ENCODE measurements around the gene STMN3.
A peak's percentile ranks its signal among the peaks of the same experiment; 100 is the strongest.

The STMN3 gene

DNA sequence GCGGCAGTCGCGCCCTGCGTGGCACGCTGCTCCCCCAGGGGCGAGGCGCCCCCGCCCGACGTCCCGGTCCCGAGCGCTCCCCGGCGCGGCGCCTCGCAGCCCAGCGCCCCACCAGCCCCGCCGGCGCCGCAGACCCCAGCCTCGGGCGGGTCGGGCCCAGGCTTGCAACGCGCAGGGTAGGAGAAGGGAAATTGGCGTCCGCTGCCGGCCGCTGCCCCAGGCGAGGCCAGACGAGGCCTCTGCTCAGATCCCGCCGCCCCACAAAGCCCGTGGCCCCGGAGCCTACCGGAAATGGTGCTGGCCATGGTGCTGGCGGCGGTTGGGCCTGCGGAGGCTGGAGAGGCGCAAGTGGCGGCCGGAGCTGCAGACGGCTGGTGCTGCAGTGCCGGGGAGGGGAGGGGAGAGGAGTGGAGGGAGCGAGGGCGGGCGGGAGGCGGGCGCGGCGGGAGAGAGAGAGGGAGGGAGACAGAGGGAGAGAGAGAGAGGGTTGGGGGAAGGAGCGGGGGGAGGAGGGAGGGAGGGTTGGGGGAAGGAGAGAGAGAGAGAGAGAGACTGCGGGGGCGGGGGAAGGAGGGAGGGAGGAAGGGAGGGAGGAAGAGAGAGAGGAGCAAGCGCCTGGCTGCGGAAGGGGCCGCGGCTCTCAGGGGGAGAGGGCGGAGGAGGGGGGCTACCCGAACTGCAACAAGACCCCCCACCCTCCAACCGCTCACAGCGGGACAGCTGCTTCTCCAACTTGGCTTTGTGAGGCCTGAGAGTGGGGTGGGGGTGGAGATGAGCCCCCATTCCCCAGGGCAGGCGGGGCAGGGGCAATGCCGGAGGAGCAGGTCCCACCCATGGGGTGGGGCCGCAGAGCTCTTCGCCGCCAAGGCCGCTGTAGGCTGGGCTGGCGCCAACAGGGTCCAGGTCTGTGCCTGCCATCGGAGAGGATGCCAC, at the start of gene STMN3:
Gene STMN3 (minus strand): TSS at position 384 of the 933 bp plus-strand sequence. CDS start 79 bp downstream, at position 305.
- peak; percentile 79 for DNase-seq

DNA sequence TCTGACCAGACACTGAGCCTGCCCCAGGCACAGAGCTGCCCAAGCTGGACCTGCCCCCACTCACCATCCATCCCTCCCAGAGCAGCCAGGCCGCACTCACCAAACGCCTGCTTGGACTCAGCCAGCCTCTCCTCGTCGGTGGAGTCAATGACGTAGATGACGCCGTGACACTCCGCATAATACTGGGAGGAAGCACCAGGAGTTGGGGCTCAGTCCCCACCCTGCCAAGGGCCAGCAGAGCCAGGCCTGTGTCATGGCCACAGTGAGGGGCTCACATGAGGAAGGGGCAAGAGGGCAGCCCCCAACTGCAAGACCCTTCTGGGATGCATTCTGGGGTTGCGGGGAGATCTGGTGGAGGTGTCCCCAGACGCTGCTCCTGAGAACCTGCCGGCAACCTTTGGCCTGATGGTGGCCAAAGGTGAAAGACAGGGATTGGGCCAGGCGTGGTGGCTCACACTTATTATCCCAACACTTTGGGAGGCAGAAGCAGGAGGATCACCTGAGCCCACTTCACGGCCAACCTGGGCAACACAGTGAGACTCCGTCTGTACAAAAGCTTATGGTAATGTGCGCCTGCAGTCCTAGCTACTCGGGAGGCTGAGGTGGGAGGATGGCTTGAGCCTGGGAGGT, 48.9 kb upstream of the STMN3 start:
- no peak for DNase-seq

DNA sequence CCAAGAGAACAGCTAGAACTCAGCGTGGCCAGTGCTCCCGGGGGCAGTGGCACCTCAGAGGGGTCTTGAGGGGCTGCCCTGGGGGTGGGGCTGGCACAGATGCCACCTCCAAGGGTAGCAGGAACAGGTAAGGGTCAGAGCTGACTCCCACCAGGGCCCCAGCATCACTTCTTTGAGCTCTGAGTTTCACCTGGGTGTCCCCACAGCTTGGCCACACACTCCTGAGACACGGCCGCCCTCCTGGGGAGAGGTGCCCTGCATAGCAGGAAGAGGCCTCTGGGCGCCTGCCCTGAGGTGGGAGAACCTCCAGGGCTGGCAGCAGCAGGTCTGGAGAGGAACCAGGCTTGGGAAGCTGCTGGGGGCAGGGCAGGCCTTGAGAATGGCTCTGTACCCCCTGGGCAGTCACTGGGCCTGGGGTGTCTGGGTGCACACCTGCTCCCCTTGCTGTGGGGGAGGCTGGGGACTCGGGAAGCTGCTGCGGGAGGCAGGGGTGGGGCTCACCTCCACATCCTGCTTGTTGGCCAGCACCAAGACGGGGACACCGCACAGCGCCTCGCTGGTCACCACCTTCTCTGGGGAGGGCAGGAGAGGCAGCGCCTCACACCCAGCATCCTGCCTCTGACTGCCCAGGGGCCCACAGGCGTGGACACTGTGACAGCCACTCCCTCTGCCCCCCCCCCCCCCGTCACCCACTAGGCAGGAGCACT, 48.3 kb upstream of the STMN3 start:
- no peak for DNase-seq

DNA sequence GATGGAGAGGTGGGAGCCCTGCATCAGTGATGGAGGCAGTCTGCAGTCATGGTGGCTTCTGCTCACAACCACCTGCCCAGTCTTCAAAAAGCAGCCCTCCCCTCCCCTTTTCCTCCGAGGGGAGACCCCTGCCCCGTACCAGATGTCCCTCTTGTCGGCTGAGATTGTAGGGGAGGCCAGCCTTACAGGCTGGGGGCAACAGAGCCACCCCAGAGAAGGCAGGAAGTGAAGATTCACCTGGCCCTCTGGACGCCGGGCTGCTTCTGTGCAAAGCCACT, 47.8 kb upstream of the STMN3 start:
- no peak for DNase-seq

DNA sequence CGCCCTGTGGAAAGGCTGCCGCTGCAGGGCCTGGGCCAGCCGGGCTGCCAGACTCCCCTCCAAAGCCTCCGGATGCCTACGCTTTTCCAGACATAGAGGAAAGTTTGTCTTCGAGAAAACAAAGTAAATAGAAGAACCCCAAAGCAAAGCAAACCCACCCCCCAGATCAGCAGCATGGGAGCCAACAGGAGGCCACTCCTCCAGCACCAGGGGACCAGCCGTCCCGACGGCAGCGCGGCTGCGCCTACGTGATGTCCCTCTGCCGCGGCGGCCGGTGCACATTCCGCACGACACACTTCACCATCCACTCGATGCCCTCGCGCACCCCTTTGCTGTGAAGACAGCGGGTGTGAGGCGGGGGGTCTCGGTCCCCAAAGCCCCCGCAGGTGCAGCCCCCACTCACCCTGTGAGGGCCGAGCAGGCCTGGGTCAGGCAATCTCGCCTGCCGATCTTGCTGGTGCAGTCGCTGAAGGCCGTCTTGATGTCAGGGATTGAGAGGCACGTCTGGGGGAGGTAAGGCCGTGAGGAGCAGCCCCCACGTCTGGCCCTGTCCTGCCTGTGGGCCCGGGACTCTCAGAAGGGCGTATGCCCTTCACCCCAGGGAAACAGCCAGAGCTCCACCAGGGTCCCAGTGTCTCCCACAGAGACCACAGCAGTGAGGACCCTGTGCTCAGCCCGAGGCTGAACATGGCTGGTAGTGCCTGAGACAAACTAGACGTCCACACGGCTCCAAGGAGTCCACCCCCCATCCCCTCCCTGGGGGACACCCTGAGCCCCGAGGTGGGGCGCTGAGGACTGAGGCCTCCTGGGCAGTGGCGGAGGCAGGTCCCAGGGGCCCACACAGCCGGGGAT, 47.2 kb upstream of the STMN3 start:
- no peak for DNase-seq

DNA sequence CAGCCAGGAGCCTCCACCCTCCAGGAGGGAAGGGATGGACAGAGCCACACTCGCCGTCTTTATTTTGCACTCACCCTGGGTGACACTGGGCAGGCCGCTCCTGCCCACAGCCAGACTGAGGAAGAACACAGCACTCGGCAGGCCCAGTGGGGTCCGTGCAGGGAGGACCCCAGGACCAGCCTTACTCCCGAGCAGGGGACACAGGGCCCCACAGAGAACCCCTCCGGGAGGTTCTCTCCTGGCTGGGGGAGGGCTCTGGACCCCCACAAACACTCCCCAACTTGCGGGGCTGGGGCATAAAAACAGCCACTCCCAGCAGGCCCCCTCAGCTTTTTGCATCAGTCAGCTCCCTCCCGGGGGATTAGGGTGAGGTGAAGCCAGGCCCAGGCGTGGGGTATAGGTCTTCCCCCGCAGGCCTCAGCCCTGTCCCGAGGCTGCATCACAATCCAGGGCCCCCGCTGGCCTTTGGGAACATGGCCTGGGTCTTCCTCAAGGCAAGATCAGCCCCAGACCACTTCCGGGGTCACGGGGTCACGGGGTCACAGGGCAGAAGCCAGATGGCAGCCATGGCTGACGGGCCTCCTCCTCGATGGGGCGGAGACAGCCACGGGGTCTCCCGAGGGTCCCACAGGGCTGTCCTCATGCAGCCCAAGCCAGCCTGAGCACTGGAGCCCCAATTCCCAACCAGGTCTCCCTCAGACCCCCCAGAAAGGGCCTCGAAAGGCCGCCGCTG, 46.4 kb upstream of the STMN3 start:
- no peak for DNase-seq

DNA sequence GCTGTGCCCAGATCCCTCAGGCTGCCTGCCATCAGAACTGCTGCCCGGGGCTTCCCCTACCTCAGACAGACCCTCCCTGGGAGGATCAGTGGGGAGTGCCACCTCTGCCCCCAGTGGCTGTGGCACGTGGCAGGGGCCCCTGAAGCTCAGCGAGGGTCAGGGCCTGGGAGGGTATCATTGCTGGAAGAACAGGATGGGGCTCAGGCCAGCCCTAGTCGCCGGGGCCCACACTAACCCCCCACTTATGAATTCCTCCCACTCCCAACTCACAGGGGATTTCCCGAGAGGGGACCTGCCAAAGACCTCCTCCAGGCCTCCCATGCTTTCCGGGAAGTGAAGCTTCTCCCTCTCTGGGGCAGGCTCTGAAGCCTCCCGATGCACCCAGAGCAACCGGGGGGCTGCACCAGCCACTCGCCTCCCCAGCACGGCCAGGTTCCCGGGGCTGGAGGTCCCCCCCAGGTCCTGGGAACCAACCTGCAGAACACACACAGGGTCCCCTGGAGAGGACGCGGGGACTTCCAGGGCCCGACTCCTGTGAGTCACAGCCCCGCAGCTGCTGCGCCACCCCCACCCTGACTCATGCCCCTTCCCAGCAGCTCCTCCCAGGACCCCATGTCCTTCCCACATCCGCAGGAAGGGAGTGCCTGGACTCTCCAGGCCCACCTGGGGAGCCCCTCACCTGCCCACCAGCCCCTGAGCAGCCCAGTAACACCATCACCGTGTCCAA, 45.7 kb upstream of the STMN3 start:
- no peak for DNase-seq

DNA sequence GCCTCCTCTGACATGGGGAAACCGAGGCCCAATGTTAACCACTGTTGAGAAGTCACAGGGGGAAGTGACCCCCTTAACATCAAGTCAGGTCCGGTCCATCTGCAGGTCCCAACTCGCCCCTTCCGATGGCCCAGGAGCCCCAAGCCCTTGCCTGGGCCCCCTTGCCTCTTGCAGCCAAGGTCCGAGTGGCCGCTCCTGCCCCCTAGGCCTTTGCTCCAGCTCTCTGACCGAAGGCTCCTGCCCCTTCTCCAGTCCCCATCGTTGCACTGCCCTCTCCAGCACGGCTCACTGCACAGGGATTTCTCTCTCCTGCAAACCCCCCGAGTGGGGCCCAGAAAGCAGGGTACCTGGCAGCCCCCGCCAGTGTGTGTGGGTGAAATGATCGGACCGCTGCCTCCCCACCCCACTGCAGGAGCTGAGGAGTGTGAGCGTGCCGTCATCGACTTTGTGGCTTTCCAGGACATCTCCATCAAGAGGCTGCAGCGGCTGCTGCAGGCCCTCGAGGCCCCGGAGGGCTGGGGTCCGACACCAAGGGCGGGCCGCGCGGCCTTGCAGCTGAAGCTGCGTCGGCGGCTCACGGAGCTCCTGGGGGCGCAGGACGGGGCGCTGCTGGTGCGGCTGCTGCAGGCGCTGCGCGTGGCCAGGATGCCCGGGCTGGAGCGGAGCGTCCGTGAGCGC, 44.8 kb upstream of the STMN3 start:
- DNase-seq = no peak

DNA sequence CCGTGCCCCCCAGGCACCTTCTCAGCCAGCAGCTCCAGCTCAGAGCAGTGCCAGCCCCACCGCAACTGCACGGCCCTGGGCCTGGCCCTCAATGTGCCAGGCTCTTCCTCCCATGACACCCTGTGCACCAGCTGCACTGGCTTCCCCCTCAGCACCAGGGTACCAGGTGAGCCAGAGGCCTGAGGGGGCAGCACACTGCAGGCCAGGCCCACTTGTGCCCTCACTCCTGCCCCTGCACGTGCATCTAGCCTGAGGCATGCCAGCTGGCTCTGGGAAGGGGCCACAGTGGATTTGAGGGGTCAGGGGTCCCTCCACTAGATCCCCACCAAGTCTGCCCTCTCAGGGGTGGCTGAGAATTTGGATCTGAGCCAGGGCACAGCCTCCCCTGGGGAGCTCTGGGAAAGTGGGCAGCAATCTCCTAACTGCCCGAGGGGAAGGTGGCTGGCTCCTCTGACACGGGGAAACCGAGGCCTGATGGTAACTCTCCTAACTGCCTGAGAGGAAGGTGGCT, 44.2 kb upstream of the STMN3 start:
- DNase-seq = no peak

DNA sequence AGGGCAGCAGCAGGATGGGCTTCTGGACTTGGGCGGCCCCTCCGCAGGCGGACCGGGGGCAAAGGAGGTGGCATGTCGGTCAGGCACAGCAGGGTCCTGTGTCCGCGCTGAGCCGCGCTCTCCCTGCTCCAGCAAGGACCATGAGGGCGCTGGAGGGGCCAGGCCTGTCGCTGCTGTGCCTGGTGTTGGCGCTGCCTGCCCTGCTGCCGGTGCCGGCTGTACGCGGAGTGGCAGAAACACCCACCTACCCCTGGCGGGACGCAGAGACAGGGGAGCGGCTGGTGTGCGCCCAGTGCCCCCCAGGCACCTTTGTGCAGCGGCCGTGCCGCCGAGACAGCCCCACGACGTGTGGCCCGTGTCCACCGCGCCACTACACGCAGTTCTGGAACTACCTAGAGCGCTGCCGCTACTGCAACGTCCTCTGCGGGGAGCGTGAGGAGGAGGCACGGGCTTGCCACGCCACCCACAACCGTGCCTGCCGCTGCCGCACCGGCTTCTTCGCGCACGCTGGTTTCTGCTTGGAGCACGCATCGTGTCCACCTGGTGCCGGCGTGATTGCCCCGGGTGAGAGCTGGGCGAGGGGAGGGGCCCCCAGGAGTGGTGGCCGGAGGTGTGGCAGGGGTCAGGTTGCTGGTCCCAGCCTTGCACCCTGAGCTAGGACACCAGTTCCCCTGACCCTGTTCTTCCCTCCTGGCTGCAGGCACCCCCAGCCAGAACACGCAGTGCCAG, 43.6 kb upstream of the STMN3 start, which contains the start of gene TNFRSF6B:
Gene TNFRSF6B (plus strand): TSS at position 25 of the 729 bp plus-strand sequence. CDS start 116 bp downstream, at position 141.
- no peak for DNase-seq

DNA sequence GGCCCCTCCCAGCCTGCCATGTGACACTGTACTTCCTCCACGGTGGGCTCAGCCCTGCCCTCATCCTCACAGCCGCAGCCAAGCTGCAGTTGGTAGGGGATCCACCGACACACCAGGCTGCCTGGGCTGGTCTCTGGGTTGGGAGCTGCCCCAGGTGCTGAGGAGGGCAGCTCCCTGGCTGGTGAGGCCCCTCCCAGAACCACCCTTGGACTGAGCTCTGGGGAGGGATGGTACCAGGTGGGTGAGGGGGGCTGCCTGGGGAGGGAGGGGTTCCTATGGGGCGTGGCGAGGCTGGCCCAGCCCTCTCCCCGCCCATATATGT, 43.0 kb upstream of the STMN3 start:
- no peak for DNase-seq

DNA sequence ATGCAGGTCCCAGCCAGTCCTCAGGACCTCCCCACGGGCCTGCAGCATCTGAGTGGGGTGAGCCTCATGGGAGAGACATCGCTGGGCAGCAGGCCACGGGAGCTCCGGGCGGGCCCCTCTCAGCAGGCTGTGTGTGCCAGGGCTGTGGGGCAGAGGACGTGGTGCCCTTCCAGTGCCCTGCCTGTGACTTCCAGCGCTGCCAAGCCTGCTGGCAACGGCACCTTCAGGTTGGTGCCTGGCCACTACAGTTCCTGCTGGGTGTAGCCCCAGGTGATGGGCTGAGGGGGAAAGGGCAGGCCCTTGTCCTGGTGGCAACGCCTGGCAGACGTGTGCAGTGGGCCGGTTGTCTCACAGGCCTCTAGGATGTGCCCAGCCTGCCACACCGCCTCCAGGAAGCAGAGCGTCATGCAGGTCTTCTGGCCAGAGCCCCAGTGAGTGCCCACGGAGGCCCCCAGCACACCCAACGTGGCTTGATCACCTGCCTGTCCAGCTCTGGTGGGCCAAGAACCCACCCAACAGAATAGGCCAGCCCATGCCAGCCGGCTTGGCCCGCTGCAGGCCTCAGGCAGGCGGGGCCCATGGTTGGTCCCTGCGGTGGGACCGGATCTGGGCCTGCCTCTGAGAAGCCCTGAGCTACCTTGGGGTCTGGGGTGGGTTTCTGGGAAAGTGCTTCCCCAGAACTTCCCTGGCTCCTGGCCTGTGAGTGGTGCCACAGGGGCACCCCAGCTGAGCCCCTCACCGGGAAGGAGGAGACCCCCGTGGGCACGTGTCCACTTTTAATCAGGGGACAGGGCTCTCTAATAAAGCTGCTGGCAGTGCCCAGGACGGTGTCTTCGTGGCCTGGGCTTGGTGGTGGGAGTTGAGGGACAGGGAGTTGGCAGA, 42.4 kb upstream of the STMN3 start:
- DNase-seq = no peak

DNA sequence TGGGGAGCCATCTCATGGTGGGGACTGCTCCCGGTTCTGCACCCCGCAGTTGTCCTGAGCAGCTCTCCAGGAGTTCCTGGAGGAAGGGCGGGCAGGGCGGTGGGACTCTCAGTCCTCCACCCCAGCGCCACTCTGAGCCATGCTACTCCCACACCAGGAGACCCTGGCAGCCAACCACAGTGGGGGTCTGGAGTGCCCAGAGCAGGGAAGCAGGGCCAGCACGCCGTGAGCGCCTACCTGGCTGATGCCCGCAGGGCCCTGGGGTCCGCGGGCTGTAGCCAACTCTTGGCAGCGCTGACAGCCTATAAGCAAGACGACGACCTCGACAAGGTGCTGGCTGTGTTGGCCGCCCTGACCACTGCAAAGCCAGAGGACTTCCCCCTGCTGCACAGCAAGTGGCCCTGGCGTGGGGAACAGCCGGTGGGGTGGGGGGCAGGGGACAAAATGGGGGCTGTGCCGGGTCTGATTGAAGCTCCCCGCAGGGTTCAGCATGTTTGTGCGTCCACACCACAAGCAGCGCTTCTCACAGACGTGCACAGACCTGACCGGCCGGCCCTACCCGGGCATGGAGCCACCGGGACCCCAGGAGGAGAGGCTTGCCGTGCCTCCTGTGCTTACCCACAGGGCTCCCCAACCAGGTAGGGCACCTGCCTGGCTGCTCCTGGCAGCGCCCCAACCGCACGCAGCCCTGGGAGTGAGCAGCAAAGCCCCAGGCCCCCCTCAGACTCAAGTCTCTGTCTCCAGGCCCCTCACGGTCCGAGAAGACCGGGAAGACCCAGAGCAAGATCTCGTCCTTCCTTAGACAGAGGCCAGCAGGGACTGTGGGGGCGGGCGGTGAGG, 41.6 kb upstream of the STMN3 start:
- no peak for DNase-seq

DNA sequence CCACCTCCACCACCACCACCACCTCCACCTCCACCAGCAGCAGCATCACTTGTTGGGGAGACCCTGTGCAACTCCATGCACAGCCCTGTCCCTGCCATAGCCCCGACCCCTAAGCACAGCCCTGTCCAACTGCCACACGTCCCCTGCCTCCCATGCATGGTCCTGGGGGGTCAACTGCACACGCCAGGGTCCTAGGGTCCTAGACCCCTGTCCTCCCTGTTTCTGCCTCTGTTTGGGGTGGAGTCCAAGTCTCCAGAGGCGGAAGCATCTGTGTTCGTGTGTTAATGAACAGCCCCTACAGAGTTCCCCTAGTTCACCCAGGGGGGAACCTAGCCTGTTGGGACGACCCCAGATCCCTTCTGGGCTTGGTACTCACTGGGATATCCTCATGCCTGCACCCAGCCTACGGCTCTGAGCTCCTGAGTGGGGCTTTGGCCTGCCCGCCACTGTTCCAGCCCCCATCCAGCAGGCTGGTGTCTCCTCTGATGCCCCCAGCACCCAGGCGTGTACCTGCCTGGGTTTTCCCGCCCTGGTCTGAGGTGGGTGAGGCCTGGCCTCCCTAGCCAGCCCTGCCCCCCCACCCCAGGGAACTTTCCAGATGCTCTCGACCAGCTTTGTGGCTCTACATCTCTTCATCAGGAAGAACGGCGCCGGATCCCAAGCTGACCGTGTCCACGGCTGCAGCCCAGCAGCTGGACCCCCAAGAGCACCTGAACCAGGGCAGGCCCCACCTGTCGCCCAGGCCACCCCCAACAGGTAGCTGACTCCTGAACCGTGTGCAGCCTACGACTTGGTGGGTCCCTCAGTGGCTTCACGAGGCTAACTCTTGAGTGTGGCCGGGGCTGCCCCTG, 40.7 kb upstream of the STMN3 start:
- DNase-seq = no peak

DNA sequence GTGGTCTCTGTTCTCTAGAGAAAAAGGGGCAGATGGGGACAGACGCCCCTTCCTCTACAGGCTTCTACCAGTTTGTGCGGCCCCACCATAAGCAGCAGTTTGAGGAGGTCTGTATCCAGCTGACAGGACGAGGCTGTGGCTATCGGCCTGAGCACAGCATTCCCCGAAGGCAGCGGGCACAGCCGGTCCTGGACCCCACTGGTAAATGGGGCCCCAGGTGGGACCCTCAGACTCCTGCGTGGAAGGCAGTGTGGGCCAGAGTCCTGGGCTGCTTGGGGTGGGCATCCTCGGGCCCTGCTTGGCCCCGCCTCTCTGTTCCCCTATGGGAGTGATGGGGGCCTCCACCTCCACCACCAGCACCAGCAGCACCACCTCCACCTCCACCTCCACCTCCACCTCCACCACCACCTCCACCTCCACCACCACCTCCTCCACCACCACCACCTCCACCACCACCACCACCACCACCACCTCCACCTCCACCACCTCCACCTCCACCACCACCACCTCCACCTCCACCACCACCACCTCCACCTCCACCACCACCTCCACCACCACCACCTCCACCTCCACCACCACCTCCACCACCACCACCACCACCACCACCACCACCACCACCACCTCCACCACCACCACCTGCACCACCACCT, 40.0 kb upstream of the STMN3 start:
- no peak for DNase-seq

DNA sequence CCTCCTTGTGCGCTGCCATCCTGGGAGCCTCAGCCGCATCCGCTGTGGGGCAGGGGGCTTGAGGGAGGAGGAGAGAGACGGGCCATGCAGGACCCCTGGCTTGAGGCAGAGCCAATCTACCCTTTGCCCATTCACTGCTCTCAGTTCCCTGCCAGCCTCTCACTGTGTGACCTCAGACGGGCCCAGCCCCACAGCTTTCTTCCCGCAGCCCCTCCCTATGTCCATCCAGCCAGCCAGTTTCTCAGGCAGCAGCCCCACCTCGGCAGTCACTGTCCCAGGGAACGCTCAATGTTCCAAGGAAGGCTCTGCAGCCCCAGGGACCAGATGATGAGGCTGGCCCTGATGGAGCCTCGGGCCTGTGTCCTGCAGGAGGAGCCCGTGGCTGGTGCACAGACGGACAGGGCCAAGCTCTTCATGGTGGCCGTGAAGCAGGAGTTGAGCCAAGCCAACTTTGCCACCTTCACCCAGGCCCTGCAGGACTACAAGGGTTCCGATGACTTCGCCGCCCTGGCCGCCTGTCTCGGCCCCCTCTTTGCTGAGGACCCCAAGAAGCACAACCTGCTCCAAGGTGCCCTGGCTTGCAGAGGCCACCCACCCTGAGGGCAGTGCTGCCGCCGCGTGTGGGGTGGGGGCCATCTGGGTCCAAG, 39.3 kb upstream of the STMN3 start:
- DNase-seq = no peak

Measured in NCI-H1694 (cell line).